GM19035 (cell line): Measurements from ENCODE around the gene TAP2.
"Not testable (repeated sequence)": the region's sequence is repeated elsewhere in the genome, so short reads cannot be mapped to it uniquely, and the experiment has no call there.

ENCODE experiments used
- ATAC-seq: cut with Tn5 transposase; IDR thresholded peaks from one replicate; pipeline ENCODE4 v1.9.1; 2021; ENCODE audit not compliant: unreplicated experiment

Gene TAP2

GRCh38 chr6:32838114-32838958 is at the start of gene TAP2:
TAP2 (minus strand) TSS chr6:32838739; CDS start chr6:32838233, 506 bp downstream.
- peak; percentile 82 for ATAC-seq

GRCh38 chr6:32887616-32888015 is 49.1 kb upstream of the TAP2 start:
- ATAC-seq: no peak

GRCh38 chr6:32886681-32887383 is 48.3 kb upstream of the TAP2 start:
- ATAC-seq: no peak

- ATAC-seq: no peak
These were observed 47.3 kb upstream of the TAP2 start for GRCh38 chr6:32885698-32886286.

- no peak for ATAC-seq
These were observed 45.2 kb upstream of the TAP2 start for GRCh38 chr6:32883789-32884188.

GRCh38 chr6:32882879-32883250 is 44.3 kb upstream of the TAP2 start:
- ATAC-seq: no peak

GRCh38 chr6:32880962-32881361 is 42.4 kb upstream of the TAP2 start:
- ATAC-seq: not testable (repeated sequence)

GRCh38 chr6:32879691-32880090 is 41.2 kb upstream of the TAP2 start:
- ATAC-seq: no peak

- ATAC-seq: no peak
These were observed 38.1 kb upstream of the TAP2 start for GRCh38 chr6:32876603-32877002.

GRCh38 chr6:32873947-32874346 is 35.4 kb upstream of the TAP2 start:
- ATAC-seq: not testable (repeated sequence)

GRCh38 chr6:32868257-32868788 is 29.8 kb upstream of the TAP2 start:
- peak; percentile 68 for ATAC-seq

- no peak for ATAC-seq
These were observed 29.2 kb upstream of the TAP2 start for GRCh38 chr6:32867554-32868256.

- no peak for ATAC-seq
These were observed 28.5 kb upstream of the TAP2 start for GRCh38 chr6:32867022-32867477.

- no peak for ATAC-seq
These were observed 27.3 kb upstream of the TAP2 start for GRCh38 chr6:32865724-32866443.

- no peak for ATAC-seq
These were observed 24.2 kb upstream of the TAP2 start for GRCh38 chr6:32862725-32863124.

- no peak for ATAC-seq
These were observed 22.1 kb upstream of the TAP2 start for GRCh38 chr6:32860674-32861073.

GRCh38 chr6:32858194-32858593 is 19.7 kb upstream of the TAP2 start:
- ATAC-seq: no peak

- no peak for ATAC-seq
These were observed 18.8 kb upstream of the TAP2 start for GRCh38 chr6:32857156-32857891.

- ATAC-seq: no peak
These were observed 17.1 kb upstream of the TAP2 start for GRCh38 chr6:32855467-32856174.
